ENCODE results near the gene ARL6IP4. TPM values are rescaled to one million over a fixed set of nuclear protein-coding genes. Genes with fewer than 3 reads are reported as not detected.
A peak's percentile ranks its signal among the peaks of the same experiment; 100 is the strongest.

Gene ARL6IP4
- polyA plus RNA-seq, 3 donors: 208 to 315 (median 273) TPM

DNA sequence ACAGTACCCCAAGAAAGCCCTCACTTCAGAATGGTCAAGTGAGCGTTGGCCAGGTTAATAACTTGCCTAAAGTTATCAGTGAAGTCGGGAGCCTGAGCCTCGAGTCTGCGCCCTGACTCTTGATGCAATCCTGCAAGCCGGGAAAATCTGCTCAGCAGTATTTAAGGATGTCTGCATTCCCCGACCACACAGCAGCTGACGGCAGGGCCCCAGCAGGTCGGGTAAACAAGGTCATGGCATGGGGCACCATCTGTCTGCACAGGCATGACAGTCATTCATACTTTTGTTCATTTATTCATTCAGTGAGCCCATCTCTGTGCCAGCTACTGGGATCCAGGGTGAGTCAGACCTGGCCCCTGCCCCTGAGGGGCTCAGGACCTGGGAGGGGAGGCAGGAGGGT, 25.3 kb upstream of the ARL6IP4 start:
- 59 to 81% (median 80%) methylated on average over 8 of the region's 8 CpGs for WGBS, 3 donors
- H3K27ac ChIP-seq (ENCODE audit: low read depth, low read length): no peak overlapping the region

DNA sequence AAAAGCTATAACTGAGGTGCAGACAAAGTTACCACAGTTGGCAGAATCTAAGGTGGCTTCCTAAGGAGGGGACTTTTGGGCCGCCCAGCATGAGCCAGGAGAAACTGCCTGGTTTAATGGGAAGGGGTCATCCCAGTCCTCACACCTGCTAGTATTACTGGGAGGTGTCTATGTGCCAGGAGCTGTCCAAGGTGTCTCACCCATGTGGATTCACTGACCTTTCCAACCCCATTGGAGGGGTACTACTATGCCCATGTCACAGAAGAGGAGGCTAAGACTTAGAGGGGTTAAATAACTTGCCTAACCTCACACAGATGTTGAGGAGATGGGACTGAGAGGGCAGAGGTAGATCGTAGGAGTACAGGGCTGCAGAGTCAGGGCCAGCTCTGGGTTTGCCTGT, 24.4 kb upstream of the ARL6IP4 start:
- H3K27ac ChIP-seq (ENCODE audit: low read depth, low read length): no peak overlapping the region
- WGBS, 3 donors: 82 to 83% (median 82%) methylated on average over 2 of the region's 2 CpGs

DNA sequence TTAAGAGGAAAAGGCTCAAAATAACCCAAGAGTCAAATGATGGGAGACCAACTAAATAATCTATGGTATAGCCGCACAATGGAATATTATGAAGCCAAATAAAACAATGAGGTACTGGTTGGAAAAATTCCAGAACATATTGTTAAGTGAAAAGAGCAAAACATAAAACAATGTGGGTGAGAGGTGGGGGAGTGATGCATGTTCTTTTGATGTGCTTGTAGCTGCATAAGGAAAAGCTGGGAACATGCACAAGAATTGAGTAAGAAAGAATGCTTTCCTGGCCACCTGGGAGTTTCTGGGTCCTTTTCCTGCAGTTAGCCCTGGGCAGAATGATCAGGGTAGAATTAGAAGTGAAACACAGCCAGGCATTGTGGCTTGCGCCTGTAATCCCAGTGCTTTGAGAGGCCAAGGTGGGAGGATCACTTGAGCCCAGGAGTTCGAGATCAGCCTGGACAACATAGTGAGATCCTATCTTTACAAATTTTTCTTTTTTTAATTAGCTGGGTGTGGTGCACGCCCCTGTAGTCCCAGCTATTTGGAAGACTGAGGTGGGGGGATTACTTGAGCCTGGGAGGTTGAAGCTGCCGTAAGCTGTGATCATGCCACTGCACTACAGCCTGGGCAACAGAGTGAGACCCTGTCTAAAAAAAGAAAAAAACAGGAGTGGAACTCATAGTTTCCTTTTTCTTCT, 22.1 kb upstream of the ARL6IP4 start:
- 75 to 88% (median 83%) methylated on average over 5 of the region's 5 CpGs for WGBS, 3 donors
- no peak overlapping the region for H3K27ac ChIP-seq (ENCODE audit: low read depth, low read length)

DNA sequence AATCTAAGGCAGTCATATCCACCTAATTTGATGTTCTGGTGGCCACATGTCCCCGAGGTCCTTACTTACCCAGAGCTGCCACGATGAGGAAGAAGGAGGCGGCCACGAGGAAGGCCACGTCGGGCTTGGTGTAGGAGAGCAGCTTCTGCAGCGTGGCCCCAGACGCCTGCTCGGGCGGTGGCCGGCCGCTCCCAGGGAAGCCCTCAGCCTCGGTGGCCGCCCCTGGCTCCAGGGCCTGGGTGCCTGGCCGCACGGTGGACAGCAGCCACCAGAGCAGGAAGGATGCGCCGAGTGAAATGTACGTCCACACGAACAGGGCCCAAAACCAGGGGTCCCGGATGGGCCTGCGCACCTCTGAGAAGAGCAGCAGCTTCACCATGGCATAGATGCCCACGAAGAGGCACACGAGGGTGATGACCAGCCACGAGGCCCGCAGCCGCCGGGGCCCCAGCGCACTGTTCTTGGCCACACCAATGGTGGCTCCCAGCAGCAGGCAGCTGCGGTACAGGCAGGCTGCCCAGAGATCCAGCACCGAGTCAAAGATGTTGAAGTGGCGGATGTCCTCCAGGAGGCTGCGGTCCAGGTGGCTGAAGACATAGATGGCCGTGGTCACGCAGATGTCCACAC, 20.8 kb upstream of the ARL6IP4 start:
- no peak overlapping the region for H3K27ac ChIP-seq (ENCODE audit: low read depth, low read length)
- 93 to 95% (median 94%) methylated on average over 34 to 35 of the region's 35 CpGs for WGBS, 3 donors

DNA sequence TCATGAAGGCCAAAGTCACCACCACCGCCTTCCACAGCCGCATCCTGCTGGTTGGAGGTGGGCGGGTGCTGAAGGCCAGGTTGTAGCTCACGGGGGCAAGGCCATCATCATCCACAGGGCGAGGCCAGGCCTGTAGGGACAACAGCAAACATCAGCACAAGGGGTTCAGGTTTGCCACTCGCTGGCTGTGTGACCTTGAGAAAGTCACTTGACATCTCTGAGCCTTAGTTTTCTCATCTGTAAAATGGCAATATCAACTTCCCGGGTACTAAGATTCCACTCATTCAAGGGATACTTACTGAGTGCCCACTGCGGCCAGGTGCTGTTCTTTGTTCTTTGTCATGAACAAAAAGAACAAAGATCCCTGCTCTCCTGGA, 20.3 kb upstream of the ARL6IP4 start:
- no peak overlapping the region for H3K27ac ChIP-seq (ENCODE audit: low read depth, low read length)
- WGBS, 3 donors: 95 to 97% (median 96%) methylated on average over 8 of the region's 8 CpGs

DNA sequence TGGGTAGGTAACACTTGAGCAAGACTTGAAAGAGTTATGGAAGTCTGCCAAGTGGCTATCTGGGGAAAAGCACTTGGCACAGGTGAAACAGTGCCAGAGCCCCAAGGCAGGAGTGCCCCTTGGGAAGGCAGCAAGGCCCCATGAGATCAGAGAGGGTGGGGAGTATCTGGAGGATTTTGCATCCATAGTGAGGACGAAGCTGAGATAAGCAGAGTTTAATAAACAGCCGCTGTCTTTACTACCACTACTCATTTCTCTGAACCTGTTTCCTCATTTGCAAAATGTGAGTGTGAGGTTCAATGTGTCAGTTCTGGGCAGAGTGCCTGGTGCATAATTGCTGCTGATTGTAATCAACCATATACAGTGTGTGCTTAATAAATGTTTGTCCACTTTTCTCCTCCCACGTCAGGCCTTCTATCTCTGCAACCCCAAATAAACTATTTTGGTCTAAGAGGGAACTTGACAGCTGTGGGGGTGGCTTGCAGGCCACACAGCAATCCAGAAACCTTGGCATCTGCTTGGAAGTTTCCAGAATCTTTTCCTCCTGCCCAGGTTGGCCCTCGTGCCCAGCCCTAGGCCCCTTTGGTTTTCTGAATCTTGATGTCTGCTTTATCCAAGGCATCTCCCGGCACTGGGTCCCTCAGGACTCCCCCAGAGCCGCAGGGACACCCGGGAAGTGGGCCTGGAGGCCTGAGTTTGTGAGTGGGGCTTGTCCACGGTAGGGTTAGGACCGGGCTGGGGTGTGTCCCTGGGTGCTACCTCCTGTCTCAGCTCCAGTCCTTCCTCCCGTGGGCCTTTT, 18.8 kb upstream of the ARL6IP4 start:
- 60 to 83% (median 79%) methylated on average over 10 of the region's 10 CpGs for WGBS, 3 donors
- no peak overlapping the region for H3K27ac ChIP-seq (ENCODE audit: low read depth, low read length)

DNA sequence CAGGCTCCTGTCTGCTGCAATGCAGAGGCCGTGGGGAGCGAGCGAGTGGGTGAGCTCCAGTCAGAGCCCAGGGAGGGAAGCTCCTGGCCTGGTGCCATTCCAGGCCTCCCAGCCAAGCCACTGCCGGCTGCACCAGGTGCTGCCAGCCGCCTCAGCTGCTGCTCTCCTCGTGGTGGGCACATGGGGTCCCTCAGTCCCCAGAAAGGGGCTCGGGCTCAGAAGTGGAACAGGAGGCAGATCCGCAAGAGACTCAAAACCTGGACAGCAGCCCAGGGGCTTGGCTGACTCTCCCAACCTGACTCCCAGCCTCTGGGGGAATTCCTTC, 16.6 kb upstream of the ARL6IP4 start:
- H3K27ac ChIP-seq (ENCODE audit: low read depth, low read length): no peak overlapping the region
- 21 to 51% (median 47%) methylated on average over 8 of the region's 8 CpGs for WGBS, 3 donors

DNA sequence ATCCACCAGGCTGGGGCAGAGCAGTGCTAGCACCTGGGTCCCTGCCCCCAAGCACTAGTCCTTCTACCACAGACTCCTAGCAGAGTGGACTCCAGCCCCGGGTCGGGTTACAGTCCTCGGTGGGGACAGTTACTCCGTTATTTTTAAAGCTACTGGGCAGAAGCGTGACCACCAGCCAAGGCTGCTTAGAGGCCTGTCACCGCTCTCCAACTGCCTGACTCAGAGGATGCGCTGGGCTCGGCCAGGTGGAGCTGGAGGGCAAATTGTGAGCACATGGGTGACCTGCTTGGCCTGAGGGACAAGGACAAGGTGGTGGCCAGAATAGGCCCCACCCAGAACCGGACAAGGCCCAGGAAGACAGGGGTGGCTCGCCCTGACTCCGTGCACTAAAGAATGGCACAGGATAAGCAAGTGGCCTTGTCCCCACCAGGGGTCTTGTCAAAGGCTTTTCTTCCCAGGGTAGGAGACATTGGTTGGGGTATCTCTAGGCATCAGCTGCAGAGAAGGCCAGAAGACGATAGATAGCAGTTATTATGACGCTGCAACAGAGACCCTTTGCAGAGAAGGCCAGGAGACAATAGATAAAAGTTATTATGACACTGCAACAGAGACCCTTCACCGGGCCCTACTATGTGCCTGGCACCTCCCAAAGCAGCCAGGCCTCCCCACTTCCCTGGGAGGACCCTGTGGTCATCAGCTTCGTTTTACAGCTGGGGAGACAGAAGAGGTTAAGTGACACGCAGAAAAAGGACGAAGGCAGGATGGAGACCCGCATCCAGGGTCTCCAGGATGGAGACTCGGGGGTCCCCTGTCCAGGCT, 15.8 kb upstream of the ARL6IP4 start:
- WGBS, 3 donors: 82 to 89% (median 87%) methylated on average over 19 of the region's 19 CpGs
- H3K27ac ChIP-seq (ENCODE audit: low read depth, low read length): no peak overlapping the region

DNA sequence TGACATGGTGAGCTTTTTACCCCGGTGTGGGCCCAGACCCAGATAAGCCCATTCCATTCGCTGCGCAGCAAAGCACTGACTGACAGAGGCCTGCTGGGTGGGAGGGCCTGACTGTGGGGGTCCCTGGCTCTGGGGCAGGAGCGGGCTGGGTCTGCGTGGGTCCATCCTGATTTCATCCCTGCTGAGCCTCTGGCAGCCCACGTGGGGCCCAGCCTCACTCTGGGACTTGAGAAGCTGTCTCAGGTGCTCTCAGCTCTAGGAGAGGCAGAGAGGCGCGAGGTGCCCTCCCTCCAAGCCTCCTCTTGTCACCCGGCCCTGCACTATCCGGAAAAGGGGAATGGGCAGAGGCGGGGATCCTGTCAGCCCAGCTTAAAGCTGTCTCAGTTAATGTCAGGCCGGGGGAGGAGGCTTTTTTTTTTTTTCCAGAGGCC, 15.1 kb upstream of the ARL6IP4 start:
- WGBS, 3 donors: 57 to 66% (median 63%) methylated on average over 12 of the region's 12 CpGs
- no peak overlapping the region for H3K27ac ChIP-seq (ENCODE audit: low read depth, low read length)

DNA sequence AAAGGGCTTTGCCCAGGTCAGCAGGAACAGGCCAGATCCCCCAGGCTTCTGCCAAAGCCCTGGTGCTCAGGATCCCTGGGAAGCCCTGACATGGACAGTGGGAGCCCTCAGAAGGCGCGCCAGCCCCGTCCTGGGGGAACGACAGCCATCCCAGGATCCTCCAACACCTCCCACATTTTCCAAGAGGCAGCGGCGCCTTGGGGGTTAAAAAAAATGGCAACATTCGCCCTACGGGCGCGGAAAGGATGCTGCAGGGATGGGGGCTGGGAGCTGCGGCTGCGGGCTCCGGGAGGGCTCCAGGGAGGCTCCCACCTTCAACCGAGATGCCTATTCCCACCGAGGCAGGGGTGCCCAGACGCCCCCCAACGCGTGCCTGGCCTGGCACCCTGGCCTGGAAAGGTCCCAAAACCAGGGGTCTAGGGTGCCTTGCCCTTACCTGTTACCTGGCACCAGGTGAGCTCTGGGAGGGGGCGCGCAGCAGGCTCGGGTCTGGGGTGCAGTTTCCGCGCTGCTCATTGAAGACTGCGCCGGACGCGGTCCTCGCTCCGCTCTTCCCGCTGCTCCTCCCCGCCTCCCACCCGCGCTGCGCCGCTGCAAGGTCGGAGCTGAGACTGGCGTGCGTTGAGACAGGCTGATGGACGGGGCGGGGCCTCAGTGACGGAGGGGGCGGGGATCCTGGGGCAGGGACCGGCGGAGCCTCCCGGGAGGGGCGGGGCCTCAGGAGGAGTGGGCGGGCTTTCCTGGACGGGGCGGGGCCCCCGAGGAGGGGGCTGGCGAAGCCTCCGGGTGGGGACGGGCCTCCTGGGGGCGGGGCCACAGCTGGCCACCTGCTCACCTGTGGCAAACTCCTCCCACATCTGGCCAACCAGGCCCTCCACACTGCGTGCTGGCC, 14.4 kb upstream of the ARL6IP4 start, which contains the start of gene ABCB9:
Gene ABCB9, minus strand, starts transcription at position 613 of the 892 bp plus-strand sequence. CDS start 6,228 bp downstream, outside the sequence.
- 2 to 4% (median 4%) methylated on average over 47 to 55 of the region's 55 CpGs for WGBS, 3 donors
- no peak within 1 kb of the TSS for H3K27ac ChIP-seq (ENCODE audit: low read depth, low read length)

DNA sequence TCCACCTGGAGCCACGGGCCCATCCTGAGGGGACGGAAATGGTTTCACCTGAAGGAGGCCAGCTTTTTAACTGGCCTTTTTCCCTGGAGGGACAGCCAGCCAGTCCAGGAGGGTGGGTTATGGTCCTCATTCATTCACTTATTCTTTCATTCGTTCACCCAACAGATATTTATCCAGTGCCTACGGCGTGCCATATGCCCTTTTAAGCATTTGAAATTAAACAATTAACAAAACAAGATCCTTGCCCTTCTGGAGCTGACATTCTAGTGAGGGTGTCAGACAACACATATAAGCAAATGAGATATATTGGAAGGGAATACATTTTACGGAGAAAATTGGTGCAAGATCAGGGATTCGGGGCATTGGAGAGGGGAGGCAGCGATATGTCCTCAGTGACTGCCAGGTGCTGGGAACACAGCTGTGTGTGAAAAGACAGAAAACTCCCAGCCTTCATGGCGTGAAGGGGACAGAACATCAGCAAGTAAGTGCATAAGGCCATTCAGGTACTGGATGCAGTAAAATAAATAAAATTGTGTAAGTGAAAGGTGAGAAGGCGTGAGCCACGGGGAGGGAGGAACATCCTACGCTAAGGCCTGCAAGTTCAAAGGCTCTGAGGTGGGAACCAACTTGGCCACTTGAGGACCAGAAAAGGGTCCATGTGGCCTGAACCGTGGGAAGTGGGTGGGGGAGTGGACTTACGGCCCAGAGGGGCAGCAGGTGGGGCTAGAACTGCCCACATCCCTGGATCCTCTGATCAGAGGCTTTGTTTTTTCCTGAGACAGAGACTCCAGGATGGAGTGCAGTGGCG, 13.5 kb upstream of the ARL6IP4 start:
- no peak overlapping the region for H3K27ac ChIP-seq (ENCODE audit: low read depth, low read length)
- 61 to 64% (median 62%) methylated on average over 15 of the region's 15 CpGs for WGBS, 3 donors

DNA sequence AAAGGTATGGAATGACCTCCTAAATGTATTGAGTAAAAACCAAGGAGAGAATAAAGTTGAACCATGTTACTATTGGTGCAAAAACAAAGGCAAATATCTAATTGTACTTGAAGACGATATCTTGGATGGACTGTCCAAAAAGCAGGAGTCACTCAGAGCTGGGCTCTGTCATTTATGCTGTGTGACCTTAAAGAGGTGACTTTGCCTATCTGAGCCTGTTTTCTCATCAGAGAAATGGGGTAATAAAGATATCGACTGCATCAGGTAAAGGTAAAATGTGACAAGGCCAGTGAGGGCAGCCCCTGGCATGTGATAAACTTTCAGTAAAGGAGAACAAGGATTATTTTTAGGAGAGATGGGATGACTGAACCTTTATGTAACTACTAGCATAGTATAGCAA, 12.4 kb upstream of the ARL6IP4 start:
- WGBS, 3 donors: 83 to 89% (median 87%) methylated on average over 2 of the region's 2 CpGs
- no peak overlapping the region for H3K27ac ChIP-seq (ENCODE audit: low read depth, low read length)

DNA sequence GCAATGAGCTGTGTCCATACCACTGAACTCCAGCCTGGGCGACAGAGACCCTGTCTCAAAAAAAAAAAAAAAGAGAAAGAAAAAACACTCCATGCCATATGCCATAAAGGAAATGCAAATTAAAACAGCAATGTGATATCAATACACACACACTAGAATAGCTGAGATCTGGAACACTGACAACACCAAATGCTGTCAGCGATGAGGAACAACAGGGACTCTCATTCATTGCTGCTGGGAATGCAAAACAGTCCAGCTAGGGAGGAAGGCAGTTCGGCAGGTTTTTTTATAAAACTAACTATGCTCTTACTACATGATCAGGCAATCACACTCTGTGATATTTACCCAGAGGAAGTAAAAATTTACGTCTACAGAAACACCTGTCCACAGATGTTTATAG, 10.8 kb upstream of the ARL6IP4 start:
- H3K27ac ChIP-seq (ENCODE audit: low read depth, low read length): no peak overlapping the region
- WGBS, 3 donors: 44 to 58% (median 53%) methylated on average over 4 of the region's 4 CpGs

DNA sequence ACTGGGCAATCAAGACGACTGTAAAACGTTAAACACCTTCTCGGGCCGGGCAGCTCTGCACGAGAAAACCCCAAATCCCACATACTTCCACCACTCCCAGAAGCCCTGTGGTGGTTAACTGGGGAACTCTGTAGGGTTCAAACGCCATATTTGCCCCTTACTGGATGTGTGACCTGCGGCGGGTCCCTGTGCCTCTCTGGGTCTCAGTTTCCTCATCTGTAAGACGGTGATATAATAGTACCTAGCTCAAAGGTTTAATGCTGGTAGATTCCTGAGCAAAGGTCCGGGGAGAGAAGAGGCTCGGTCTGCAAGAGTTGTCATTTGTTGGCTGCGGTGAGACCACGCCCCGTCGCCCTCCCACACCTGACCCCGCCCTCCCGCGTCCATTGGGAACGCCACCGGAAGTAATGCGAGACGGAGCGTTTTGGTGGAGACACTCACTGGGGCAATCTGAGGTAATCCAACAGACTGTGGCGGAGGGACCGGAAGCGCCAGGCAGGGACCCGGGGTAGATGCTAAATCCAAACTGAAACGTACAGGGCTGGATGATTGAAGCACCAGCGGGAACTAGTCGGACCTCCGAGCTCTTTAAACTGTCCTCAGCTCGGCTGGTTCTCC, 6.1 kb upstream of the ARL6IP4 start:
- WGBS, 3 donors: 0 to 1% (median 1%) methylated on average over 32 of the region's 32 CpGs
- H3K27ac ChIP-seq (ENCODE audit: low read depth, low read length): peak overlapping the region; percentile 76

DNA sequence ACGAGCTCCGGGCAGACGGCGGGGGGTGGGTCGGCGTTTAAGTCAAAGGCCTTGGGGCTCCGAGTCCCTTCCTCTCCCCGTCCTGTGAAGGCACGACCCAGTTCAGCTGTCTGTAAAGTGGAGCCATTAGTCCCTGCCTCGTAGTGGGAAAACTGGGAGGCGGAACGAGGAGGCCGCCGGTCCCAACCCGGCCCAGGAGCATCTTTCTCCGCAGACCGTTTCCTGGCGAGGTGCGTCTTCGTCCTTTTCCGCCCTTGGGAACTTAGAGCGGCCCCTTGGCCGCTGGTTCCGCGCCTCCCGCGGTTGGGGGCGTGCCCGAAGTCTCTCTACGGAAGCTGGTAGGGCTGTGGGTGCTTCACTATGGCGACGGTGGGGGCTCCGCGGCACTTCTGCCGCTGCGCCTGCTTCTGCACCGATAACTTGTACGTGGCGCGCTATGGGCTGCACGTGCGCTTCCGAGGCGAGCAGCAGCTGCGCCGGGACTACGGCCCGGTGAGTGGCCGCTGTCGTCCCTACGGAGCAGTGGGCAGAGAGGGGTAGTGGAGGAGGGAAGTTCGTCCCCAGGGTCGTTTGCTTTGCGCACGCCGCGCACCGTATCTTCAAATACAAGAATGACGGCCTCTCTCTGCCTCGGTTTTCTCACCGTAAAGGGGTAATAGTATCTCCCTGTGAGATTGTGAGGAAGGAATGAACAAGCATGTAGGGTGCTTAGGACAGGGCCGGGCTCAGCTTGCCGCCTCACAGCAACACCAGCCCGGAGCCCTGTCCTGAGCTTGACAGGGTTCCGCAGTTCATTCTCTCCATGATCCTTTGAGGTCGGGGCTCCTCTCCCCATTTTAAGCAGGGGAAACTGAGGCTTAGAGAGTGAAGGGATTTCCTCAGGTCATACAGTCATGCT, 5.3 kb upstream of the ARL6IP4 start, which contains the start of gene OGFOD2:
Gene OGFOD2, plus strand, starts transcription at position 353 of the 898 bp plus-strand sequence. Its CDS starts 8 bp downstream, at position 361.
- H3K27ac ChIP-seq (ENCODE audit: low read depth, low read length): peak within 1 kb of the TSS; percentile 76
- 0% methylated on average over 66 of the region's 66 CpGs for WGBS, 3 donors
